ENCODE measurements around the gene TNFRSF21.

Gene TNFRSF21

DNA sequence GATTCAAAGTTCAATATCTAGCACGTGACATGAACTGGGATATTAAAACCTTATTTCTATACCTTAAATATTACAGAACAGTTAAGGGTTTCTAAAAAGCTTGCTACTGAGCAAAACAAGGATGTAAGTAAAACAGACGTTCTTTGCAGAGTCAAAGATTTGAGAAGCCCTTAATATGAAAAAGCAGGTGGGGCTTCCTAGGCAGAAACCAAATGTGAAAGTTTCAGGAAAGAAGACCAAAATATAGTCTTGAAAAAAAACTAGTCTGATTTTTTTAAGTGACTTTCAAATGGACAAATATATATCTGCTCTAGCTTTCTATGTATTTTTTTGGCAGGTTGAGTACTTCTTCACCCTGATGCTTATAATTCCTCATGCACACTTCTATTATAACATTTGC lies 63.2 kb downstream of the TNFRSF21 start:
- no peak for TF ChIP-seq CTCF (IDR thresholded peaks at IDR 0.05)

- no peak for TF ChIP-seq CTCF (IDR thresholded peaks at IDR 0.05)
Observed at GRCh38 chr6:47245745-47246371, 63.8 kb downstream of the TNFRSF21 start.

DNA sequence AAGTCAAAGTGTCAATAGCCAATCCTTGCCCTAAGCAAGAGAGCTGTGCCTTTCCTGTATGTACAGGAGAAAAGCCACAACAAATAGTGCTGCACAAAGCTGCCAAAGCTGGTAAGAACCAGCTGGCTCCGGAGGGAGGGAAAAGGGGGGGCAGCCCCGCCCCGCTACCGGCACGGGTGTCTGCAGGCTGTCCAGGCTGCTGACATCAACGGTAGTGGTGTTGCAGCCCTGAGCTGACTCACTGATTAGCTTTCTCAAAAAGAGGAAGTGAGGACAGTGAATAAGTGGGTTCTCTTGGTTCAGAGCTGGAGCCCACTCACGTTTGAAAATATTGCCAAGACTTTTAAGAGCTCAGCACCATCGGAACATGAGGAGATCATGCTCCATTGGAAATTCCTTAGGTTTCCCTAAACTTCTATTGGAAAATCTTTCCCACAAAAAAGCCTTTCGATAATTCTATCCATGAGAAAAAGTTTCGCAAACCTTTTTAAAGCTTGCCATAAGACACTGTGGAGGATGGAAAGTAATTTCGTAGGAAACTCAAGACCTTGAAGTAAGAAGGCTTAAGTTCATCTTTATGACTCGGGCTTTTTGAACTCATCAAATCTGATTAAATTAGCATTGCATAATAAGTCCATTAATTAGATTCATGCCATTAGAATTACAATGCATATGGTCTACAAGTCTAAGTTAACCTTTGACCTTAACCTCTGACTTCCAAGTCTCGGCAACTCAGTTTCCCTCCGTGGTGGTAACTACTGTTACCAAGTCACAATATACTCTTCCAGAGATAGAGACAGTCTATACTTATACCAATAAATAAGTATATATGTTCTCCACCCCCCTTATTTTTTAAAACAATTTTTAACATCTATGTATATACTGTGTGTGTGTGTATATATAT lies 67.0 kb downstream of the TNFRSF21 start:
- TF ChIP-seq CTCF (IDR thresholded peaks at IDR 0.05), result no peak

DNA sequence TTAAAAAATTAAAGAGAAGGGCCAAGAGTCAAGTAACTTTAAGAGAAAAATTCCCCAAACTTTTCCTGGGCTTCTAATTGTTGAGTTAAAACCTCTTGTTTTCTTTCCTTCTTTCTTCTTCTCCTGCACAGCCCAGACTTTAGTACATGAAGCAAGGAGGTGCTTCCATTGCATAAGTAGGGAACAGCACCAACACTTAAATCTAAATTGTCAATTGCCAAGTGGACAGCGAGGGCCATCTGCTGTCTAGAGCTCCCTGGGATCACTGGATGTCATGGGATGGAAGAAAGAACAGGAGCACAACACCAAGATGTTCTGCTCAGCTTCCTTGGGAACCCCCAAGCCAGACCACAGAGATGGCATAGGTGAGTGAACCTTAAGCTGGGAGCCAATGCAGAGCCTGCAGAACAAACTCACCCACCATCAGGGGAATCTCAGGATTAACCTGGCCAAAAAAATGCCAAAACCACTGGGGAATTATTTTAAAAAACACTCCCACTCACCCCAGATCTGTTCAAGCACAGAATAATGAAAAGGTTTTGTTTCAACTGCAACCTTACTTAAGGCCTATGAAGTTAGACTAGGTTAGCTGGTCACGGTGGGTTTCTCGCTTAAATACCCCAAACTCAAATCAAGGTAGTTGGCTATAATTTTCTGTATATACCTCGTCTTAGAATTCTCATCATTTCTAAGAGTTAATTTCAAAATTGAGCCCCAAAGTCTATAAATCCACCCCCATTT lies 67.8 kb downstream of the TNFRSF21 start:
- TF ChIP-seq CTCF (IDR thresholded peaks at IDR 0.05), result no peak

DNA sequence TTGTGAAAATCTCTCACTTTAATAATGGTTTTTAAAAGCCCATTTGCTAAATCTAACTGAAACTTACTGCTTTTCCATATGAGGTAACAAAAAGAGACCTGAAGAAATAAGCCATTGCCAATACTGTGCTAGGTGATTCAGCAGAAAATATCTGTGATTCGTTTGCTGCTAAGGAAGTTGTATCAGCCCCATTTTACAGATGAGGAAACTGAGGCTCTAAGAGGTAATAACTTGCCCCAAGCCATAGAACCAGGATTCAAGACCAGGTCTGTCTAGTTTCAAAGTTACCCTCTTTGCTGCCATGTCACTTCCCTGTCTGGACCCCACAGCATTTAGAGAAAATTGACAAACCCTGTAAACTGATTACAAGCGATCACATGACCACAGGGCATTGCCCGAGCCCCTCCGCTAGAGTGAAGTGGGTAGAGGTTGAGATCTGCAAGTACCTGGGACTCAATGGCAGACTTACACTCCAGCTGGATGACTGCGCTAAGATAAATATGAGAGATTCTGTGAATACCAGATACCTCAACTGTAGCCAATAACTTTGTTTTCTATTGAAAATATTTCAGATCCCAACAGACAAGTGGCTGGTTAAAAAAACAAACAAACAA lies 69.3 kb downstream of the TNFRSF21 start:
- TF ChIP-seq CTCF (IDR thresholded peaks at IDR 0.05), result no peak

GRCh38 chr6:47239546-47239945 lies 70.2 kb downstream of the TNFRSF21 start:
- no peak for TF ChIP-seq CTCF (IDR thresholded peaks at IDR 0.05)

GRCh38 chr6:47238456-47238995 lies 71.2 kb downstream of the TNFRSF21 start:
- no peak for TF ChIP-seq CTCF (IDR thresholded peaks at IDR 0.05)
